Trophoblast cell (in vitro differentiated cells and primary cell): ENCODE measurements around the gene GAR1.

ENCODE experiments used
- DNase-seq, 2 donors: peaks; one replicate each; pipeline ENCODE4 v3.0.0-alpha.2; 2016
- H2AFZ ChIP-seq: 2 replicates; pipeline ENCODE4 v1.6.1; 2013; ENCODE audit warnings: low read length, moderate library complexity, mild to moderate bottlenecking; ENCODE audit not compliant: insufficient read depth, poor library complexity
- H2AK5ac ChIP-seq: 2 replicates; pipeline ENCODE4 v1.6.1; 2013; ENCODE audit warnings: mild to moderate bottlenecking, low read length
- H2BK120ac ChIP-seq: 2 replicates; pipeline ENCODE4 v1.6.1; 2013; ENCODE audit warnings: low read length, mild to moderate bottlenecking, moderate library complexity; ENCODE audit not compliant: insufficient read depth, poor library complexity
- H2BK12ac ChIP-seq: 2 replicates; pipeline ENCODE4 v1.6.1; 2013; ENCODE audit warnings: mild to moderate bottlenecking, low read length, moderate library complexity
- H2BK5ac ChIP-seq: 2 replicates; pipeline ENCODE4 v1.6.1; 2013; ENCODE audit warnings: low read length, low read depth, moderate library complexity, mild to moderate bottlenecking; ENCODE audit not compliant: poor library complexity
- H3K14ac ChIP-seq: 2 replicates; pipeline ENCODE4 v1.6.1; 2013; ENCODE audit warnings: mild to moderate bottlenecking, low read length
- H3K18ac ChIP-seq: 2 replicates; pipeline ENCODE4 v1.6.1; 2013; ENCODE audit warnings: mild to moderate bottlenecking, low read length
- H3K23ac ChIP-seq: 2 replicates; pipeline ENCODE4 v1.6.1; 2013; ENCODE audit warnings: low read length
- H3K27ac ChIP-seq: 2 replicates; pipeline ENCODE4 v1.5.1; 2013; ENCODE audit warnings: low read depth, mild to moderate bottlenecking, inconsistent platforms, low read length, moderate library complexity
- H3K27me3 ChIP-seq: 2 replicates; pipeline ENCODE4 v1.6.1; 2013; ENCODE audit warnings: inconsistent platforms, mild to moderate bottlenecking, low read length, moderate library complexity; ENCODE audit not compliant: insufficient read depth
- H3K36me3 ChIP-seq, 2 experiments: 1 replicate in 1 of 2; 2 replicates in 1 of 2; pipeline ENCODE4 v1.6.1; 2013; ENCODE audit warnings: low read length in 2 of 2, mild to moderate bottlenecking in 2 of 2, moderate library complexity in 1 of 2; ENCODE audit not compliant: insufficient read depth in 2 of 2, control insufficient read depth in 1 of 2
- H3K4ac ChIP-seq: 2 replicates; pipeline ENCODE4 v1.6.1; 2013; ENCODE audit warnings: low read depth, mild to moderate bottlenecking, low read length, moderate library complexity
- H3K4me1 ChIP-seq, 2 experiments: 1 replicate in 1 of 2; 2 replicates in 1 of 2; pipeline ENCODE4 v1.6.1; 2013; ENCODE audit warnings: low read length in 2 of 2, mild to moderate bottlenecking in 2 of 2, moderate library complexity in 1 of 2; ENCODE audit not compliant: insufficient read depth in 2 of 2, control insufficient read depth in 1 of 2
- H3K4me2 ChIP-seq: 2 replicates; pipeline ENCODE4 v1.6.1; 2013; ENCODE audit warnings: inconsistent platforms, mild to moderate bottlenecking, low read length, moderate library complexity
- H3K4me3 ChIP-seq: 2 replicates; pipeline ENCODE4 v1.5.1; 2013; ENCODE audit warnings: mild to moderate bottlenecking, low read depth, low read length, inconsistent platforms
- H3K79me1 ChIP-seq: one replicate; pipeline ENCODE4 v1.6.1; 2013; ENCODE audit warnings: low read length
- H3K79me2 ChIP-seq: 2 replicates; pipeline ENCODE4 v1.6.1; 2013; ENCODE audit warnings: low read length, mild to moderate bottlenecking; ENCODE audit not compliant: control insufficient read depth, insufficient read depth, poor library complexity
- H3K9ac ChIP-seq: 2 replicates; pipeline ENCODE4 v1.6.1; 2013; ENCODE audit warnings: mild to moderate bottlenecking, low read length
- H3K9me3 ChIP-seq: 2 replicates; pipeline ENCODE4 v1.6.1; 2013; ENCODE audit warnings: low read depth, mild to moderate bottlenecking, control low read depth, inconsistent platforms, low read length; ENCODE audit not compliant: insufficient read depth
- H4K12ac ChIP-seq: 2 replicates; pipeline ENCODE4 v1.6.1; 2013; ENCODE audit warnings: low read depth, mild to moderate bottlenecking, low read length, moderate library complexity
- H4K8ac ChIP-seq: 2 replicates; pipeline ENCODE4 v1.6.1; 2013; ENCODE audit warnings: low read depth, mild to moderate bottlenecking, low read length, moderate library complexity
- H4K91ac ChIP-seq: one replicate; pipeline ENCODE4 v1.6.1; 2013; ENCODE audit warnings: low read depth, mild to moderate bottlenecking, low read length, moderate library complexity
- WGBS: extraction: QIAGEN DNeasy Blood & Tissue Kit; methylation state at CpG from one replicate; pipeline ENCODE4 v1.1.7; 2013; ENCODE audit warnings: missing lambda C conversion rate; ENCODE audit not compliant: insufficient read length, insufficient coverage; ENCODE audit errors: extremely low coverage; 5-methylcytosine and 5-hydroxymethylcytosine counted together

Gene GAR1

DNA sequence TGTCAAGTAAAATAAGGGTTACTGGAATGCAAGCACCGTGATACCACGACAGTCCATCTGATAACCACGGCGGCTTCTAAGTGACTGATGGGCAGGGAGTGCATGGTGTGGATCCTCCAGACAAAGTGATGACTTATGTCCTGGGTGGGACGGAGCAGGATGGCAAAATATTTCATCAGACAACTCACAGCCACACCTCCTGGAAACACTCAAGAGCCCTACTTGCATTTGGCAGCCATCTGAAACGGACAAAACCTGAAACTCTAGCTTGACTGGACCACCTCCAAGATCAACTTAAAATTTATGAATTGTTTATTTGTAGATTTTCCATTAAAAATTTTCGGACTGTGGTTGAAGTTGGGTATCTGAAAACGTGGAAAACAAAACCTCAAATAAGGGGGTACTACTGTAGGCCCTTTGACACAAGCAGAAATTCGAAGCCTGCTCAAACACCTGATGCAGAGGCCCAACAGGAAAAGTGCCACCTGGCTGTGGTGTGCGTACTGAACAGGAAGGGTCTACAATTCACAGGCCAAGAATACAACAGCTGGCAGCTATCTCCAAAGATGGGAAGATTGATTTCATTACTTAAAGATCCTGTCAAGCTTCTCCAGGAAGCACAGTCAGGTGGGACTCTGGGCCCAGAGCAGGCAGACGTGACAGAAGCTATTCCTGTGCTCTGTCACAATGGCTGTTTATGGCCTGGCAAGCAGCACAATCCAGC lies 58.4 kb downstream of the GAR1 start:
- H3K27ac ChIP-seq: no peak overlapping the region
- no peaks in the 10 kb centered on the region for H3K36me3 ChIP-seq
- H3K27me3 ChIP-seq: no peaks in the 10 kb centered on the region
- H2BK120ac ChIP-seq: no peak overlapping the region
- H2AK5ac ChIP-seq: no peak overlapping the region
- H3K79me2 ChIP-seq: no peaks in the 10 kb centered on the region
- no peak overlapping the region for H3K18ac ChIP-seq
- no peak overlapping the region for H3K4me2 ChIP-seq
- H3K4me1 ChIP-seq: peaks cover 0 to under 1% of the 10 kb centered on the region in 2 experiments
- no peak overlapping the region for H4K8ac ChIP-seq
- WGBS: no CpG with 5 or more reads among the region's 11 CpGs
- no peaks in the 10 kb centered on the region for H3K79me1 ChIP-seq
- no peak overlapping the region for H3K14ac ChIP-seq
- H2BK5ac ChIP-seq: no peak overlapping the region
- H3K4me3 ChIP-seq: no peak overlapping the region
- H3K9ac ChIP-seq: no peak overlapping the region
- no peak overlapping the region for H3K4ac ChIP-seq
- no peak overlapping the region for H4K12ac ChIP-seq
- DNase-seq: peak in 1 of 2 donors; percentile 2
- no peak overlapping the region for H4K91ac ChIP-seq
- H3K9me3 ChIP-seq: peaks cover 4% of the 10 kb centered on the region
- H2BK12ac ChIP-seq: no peak overlapping the region
- no peak overlapping the region for H2AFZ ChIP-seq
- no peak overlapping the region for H3K23ac ChIP-seq
